Measurements from ENCODE around the gene P2RX5.

The P2RX5 gene

GRCh38 chr17:3656755-3657587, 39.0 kb downstream of the P2RX5 start:
- no peak for DNase-seq (ENCODE audit: low spot score)

- DNase-seq (ENCODE audit: low spot score) = no peak
Observed at GRCh38 chr17:3656353-3656752, 39.6 kb downstream of the P2RX5 start.

GRCh38 chr17:3655766-3656165, 40.2 kb downstream of the P2RX5 start:
- DNase-seq (ENCODE audit: low spot score) = no peak

- peak; percentile 68 for DNase-seq (ENCODE audit: low spot score)
Observed at GRCh38 chr17:3647769-3648555, 48.0 kb downstream of the P2RX5 start.

GRCh38 chr17:3647251-3647650, 48.7 kb downstream of the P2RX5 start:
- DNase-seq (ENCODE audit: low spot score) = no peak

- no peak for DNase-seq (ENCODE audit: low spot score)
Observed at GRCh38 chr17:3645310-3645709, 50.6 kb downstream of the P2RX5 start.

- no peak for DNase-seq (ENCODE audit: low spot score)
Observed at GRCh38 chr17:3643889-3644349, 52.0 kb downstream of the P2RX5 start.

- DNase-seq (ENCODE audit: low spot score) = no peak
Observed at GRCh38 chr17:3641717-3642486, 54.1 kb downstream of the P2RX5 start.

GRCh38 chr17:3641014-3641413, 54.9 kb downstream of the P2RX5 start:
- DNase-seq (ENCODE audit: low spot score) = no peak

- no peak for DNase-seq (ENCODE audit: low spot score)
Observed at GRCh38 chr17:3639981-3640596, 55.9 kb downstream of the P2RX5 start.

GRCh38 chr17:3636908-3637373, 59.0 kb downstream of the P2RX5 start:
- DNase-seq (ENCODE audit: low spot score) = no peak

- DNase-seq (ENCODE audit: low spot score) = peak; percentile 93
Observed at GRCh38 chr17:3636154-3636907, 59.6 kb downstream of the P2RX5 start, which contains the start of the genes CTNS and SHPK. Gene CTNS (plus strand): TSS chr17:3636760. CDS start chr17:3640207, 3,447 bp downstream. Gene SHPK (minus strand): TSS chr17:3636250. CDS start chr17:3636219, 31 bp downstream.

- no peak for DNase-seq (ENCODE audit: low spot score)
Observed at GRCh38 chr17:3635474-3636153, 60.3 kb downstream of the P2RX5 start.

GRCh38 chr17:3632287-3632686, 63.7 kb downstream of the P2RX5 start:
- no peak for DNase-seq (ENCODE audit: low spot score)

GRCh38 chr17:3630781-3631180, 65.2 kb downstream of the P2RX5 start:
- no peak for DNase-seq (ENCODE audit: low spot score)

GRCh38 chr17:3627769-3628167, 68.2 kb downstream of the P2RX5 start:
- DNase-seq (ENCODE audit: low spot score) = no peak

GRCh38 chr17:3626831-3627768, 68.9 kb downstream of the P2RX5 start:
- no peak for DNase-seq (ENCODE audit: low spot score)
